T-helper 22 cell (primary cell): ENCODE data around the gene SRGN.

Experiments
- DNase-seq: peaks from one replicate; pipeline ENCODE4 v3.0.0-alpha.2; 2020; ENCODE audit warnings: low read depth

SRGN gene

GRCh38 chr10:69090685-69091084 lies 2.8 kb downstream of the SRGN start:
- no peak for DNase-seq

- DNase-seq: no peak
These were observed 3.3 kb downstream of the SRGN start for GRCh38 chr10:69091143-69091651.

- DNase-seq: peak; percentile 65
These were observed 5.3 kb downstream of the SRGN start for GRCh38 chr10:69092959-69093850.

- no peak for DNase-seq
These were observed 6.0 kb downstream of the SRGN start for GRCh38 chr10:69093933-69094332.

DNA sequence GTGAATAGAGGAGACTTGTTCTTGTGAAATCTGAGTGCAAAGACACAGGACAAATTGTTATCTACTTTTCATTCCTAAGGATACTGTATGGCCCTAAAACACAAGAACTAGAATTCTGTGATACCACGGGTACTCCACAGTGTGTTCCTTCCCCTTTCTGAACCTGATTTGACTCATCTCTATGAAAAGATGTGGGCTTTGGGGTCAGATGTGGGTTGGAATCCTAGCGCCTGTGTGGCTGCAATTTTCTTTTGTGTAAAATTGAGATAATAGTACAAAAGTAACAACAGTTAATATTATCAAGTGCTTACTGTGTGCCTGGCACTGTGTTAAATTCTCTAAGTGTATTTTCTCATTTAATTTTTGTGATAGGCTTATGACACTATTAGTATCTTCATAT lies 8.1 kb downstream of the SRGN start:
- DNase-seq: no peak

GRCh38 chr10:69097729-69098128 lies 9.8 kb downstream of the SRGN start:
- no peak for DNase-seq

DNA sequence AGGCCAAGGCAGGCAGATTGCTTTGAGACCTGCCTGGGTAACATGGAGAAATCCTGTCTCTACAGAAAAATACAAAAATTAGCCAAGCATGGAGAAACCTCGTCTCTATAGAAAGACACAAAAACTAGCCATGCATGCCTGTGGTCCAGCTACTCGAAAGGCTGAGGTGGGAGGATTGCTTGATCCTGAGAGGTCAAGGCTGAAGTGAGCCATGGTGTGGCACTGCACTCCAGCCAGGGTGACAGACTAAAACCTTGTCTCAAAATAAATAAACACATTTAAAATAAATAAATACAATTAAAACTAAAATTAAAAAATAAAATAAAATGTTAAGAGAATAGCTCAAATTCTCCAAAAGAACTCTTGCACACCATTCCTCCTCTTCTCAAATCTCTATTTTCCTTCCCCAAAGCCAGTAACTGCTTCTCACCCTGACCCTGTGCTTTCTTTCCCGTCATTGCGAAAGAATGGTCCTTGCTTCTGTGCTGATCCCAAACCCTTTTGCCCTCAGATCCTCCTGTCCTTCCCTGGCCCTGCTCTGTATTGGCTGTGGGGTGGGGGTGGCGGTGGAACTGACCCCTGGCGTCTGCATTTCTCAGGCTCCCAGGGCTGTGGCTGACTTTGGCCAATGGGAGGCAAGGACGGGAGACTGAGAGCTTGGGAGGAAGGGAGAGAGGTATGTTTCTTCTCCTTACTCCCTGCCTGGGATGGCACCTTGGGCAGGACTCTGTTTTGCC lies 12.4 kb downstream of the SRGN start:
- DNase-seq: no peak

GRCh38 chr10:69101451-69102095 lies 13.7 kb downstream of the SRGN start:
- DNase-seq: no peak

DNA sequence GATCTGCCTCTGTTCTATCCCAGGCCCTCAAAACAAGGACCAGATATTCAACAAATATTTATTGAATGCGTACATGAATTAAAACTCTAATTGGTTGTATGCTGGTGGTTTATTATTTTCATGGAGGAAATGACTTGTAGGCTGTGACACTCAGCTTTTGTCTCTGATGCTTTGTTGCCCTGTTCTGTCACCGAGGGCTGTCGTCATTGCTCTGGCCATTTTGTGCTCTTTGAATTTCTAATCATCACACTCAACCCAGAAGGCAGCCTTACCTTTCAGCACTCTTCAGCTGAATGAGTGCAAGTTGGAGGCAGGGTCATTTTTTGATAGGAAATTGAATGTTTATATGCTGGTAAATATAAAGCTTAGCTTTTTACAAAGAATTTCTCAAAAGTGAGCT lies 14.5 kb downstream of the SRGN start:
- no peak for DNase-seq

DNA sequence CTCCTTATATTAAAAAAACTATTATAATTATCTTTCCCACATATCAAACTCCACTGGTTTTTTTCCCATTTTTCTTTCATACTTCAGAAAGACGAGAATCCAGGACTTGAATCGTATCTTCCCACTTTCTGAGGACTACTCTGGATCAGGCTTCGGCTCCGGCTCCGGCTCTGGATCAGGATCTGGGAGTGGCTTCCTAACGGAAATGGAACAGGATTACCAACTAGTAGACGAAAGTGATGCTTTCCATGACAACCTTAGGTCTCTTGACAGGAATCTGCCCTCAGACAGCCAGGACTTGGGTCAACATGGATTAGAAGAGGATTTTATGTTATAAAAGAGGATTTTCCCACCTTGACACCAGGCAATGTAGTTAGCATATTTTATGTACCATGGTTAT lies 15.9 kb downstream of the SRGN start:
- no peak for DNase-seq

- no peak for DNase-seq
These were observed 17.3 kb downstream of the SRGN start for GRCh38 chr10:69104994-69105790.

DNA sequence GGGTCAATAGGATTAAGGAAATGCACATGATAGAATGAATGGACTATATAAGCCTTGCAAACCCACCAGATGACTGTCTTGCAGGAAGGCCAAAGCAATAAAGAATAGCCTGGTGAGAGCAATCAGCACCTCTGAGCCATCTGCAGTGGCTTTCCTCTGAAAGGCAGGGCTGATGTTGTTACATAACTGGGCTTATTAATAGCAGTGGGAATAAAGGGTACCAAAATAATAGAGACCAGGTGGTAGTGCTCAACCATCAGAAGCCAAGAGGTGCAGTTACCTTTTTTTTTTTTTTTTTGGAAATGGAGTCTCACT lies 19.2 kb downstream of the SRGN start:
- no peak for DNase-seq

- DNase-seq: no peak
These were observed 19.8 kb downstream of the SRGN start for GRCh38 chr10:69107699-69108098.

GRCh38 chr10:69119896-69120295 lies 32.0 kb downstream of the SRGN start:
- DNase-seq: no peak

DNA sequence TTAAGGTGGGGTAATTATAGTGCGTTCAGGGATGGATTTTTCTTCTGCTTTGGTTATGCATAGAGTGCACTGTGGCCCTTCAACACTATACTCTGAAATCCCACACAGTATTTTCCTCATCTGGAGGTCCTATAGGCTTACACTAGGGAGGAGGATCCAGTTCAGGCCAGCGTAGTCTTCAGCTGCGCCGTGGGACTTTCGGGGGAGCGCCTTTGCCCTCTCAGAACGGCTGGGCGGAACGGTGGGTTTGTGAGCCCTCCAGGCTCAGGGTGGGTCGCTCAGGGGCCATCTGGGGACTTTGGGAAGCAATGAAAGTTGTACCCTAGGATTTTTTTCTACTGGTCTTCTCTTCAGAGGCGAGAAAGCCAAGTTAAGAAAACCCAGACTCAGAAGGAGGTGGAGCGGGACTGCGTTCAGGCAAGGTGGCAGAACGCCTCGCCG lies 35.4 kb downstream of the SRGN start:
- no peak for DNase-seq

GRCh38 chr10:69123747-69124562 lies 36.1 kb downstream of the SRGN start, which contains the start of gene VPS26A:
Gene VPS26A (plus strand): TSS chr10:69124178. CDS start chr10:69124278, 100 bp downstream.
- peak; percentile 98 for DNase-seq

- peak; percentile 24 for DNase-seq
These were observed 36.8 kb downstream of the SRGN start for GRCh38 chr10:69124563-69125268.

GRCh38 chr10:69125554-69125953 lies 37.7 kb downstream of the SRGN start:
- no peak for DNase-seq

- DNase-seq: no peak
These were observed 42.3 kb downstream of the SRGN start for GRCh38 chr10:69130251-69130650.

GRCh38 chr10:69139961-69140360 lies 52.1 kb downstream of the SRGN start:
- DNase-seq: no peak
